ENCODE results near the gene RGS6. TPM values are rescaled to one million over a fixed set of nuclear protein-coding genes. Genes with fewer than 3 reads are reported as not detected.
"Not testable (repeated sequence)": the region's sequence is repeated elsewhere in the genome, so short reads cannot be mapped to it uniquely, and the experiment has no call there.

The RGS6 gene
- under 0.01 TPM in 1 of 2 replicates, not detected in the other for total RNA-seq (2014; rRNA removed; shearing (Covaris generic))

DNA sequence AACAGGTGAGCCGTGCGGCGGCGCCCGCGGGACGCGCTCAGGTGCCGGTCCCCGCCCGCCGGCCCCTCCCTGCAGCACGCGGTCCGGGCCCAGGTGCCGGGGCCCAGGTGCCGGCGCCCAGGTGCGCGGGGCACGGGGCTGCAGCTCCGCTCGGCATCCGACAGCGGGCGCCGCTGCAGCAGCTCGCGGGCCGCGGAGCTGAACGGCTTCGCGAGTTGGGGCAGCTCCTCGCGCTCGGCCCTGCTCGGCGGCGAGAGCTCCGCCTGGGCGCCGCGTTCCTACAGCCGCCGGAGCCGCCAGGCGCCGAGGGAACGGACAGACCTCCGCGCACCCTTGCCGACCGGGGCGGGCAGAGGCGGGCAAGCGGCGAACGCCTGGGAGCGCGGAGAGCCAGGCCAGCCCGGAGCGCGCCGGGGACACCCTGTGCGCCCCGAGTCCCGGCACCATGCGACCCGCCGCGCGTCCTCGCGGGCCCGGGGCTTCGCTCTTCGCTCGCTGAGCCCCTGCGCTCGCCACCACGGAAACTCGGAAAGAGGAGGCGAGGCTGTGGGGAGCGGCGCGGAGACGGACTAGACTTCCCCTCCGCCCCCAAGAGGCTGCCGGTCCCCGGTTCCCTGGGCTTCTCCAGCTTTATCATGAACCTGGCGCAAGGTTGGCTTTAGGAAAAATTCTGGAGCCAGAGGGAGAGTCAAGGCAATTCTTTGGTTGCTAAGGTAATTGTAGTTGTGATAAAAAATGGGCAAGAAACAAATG lies at the start of gene RGS6:
Gene RGS6 (plus strand): TSS at position 201 of the 753 bp plus-strand sequence.
- no peak for DNase-seq (ENCODE audit: low read depth)

DNA sequence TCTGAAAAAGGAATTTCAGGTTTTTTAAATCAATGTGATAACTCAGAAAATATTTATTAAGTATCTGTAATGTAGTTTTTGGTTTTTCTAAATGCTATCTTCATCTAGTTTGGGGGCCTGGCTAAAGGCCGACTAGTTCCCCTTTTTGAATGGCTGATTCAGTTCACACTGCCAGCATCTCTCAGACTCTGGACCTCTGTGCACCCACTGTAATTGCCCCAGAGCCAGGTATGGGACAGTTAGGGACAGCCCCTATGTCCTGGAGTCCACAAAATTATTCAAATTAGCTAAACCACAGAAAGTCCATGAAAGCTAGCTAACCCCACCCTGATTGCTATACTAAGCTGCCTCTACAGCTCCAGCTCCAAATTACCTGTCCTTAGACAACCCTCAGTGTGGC lies 49.1 kb upstream of the RGS6 start:
- DNase-seq (ENCODE audit: low read depth) = no peak

DNA sequence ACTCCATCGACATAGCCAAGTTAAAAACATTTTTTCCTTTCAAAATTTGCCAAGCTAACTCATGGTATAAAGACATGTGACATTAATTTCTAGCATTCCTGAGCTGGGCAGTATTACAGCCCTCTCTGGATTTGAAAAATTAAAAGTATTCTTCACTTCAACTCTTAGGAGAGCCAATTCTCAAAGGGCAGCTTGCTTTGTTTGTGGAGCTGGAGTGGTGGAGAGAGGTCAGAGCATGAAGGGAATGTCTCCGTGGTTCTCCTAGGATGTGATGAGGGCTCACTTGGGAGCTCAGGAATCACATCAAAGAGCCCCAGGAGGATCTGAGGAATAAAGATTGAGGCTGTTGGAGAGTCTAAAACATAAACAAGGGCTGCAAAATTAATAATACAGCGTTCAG lies 46.9 kb upstream of the RGS6 start:
- DNase-seq (ENCODE audit: low read depth) = no peak

DNA sequence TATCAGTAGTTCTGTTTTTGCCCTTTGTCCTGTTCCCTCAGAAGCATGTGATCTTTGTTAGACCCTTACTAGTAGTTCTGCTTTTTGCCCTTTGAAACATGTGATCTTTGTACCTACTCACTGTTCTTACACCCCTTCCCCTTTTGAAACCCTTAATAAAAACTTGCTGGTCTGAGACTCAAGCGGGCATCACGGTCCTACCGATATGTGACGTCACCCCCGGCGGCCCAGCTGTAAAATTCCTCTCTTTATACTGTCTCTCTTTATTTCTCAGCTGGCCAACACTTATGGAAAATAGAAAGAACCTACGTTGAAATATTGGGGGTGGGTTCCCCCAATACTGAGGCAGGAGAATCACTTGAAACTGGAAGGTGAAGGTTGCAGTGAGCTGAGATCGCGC lies 44.4 kb upstream of the RGS6 start:
- DNase-seq (ENCODE audit: low read depth) = not testable (repeated sequence)

- DNase-seq (ENCODE audit: low read depth) = no peak
These were observed 41.7 kb upstream of the RGS6 start for GRCh38 chr14:71890541-71890940.

DNA sequence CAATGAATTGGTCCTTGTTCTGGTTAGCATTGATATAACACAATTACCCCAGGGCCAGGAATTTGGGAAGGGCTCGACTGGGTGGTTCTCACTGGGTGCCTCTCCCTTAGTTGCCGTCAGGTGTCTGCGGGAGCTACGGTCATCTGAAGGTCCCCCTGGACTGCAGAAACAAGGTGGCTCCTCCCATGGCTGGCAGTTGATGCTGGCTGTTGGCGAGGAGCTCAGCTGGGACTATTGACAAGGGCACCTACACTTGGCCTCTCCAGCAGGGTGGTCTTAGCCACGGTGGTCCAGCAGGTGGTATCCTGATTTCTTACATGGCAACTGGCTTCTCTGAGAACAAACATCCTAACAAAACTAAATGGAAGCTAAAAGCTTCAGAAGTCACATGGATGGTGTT lies 41.0 kb upstream of the RGS6 start:
- no peak for DNase-seq (ENCODE audit: low read depth)

DNA sequence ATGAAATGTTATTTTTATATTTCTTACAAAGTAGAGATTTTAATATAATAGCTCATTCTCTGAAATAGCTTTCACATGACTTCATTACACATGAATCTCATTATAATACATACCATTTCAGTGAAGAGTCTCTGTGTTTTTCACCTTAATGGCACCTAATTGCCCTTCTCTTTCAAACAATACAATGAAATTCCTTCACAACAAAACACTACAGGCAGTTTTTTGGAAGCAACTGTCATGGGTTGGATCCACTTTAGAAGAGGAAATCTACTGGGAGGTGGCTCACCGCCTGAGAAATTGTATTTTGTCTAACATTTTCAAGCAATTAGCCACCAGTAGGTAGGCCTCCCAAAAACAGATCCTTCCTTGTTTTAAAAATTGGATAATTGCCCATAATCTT lies 40.3 kb upstream of the RGS6 start:
- DNase-seq (ENCODE audit: low read depth) = no peak

GRCh38 chr14:71905031-71905430 lies 27.2 kb upstream of the RGS6 start:
- DNase-seq (ENCODE audit: low read depth) = peak; percentile 4

DNA sequence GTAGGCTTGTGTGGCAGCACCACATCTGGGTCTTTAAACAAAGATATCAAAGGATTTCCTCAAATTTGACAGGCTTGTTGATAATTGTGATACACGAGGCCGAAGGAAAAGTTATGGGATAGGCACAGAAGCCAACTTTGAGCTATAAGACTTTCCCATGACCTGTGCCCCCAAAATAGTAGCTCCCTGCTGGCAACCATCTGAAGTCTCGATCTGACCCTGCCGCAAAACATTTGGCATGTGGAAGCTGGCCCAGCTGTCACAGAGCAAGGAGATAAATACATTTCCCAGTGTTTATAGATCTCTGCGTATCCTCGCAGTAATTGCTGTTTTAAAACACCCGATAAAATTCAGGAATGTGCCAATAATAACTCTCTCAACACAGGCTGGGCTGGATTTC lies 26.4 kb upstream of the RGS6 start:
- no peak for DNase-seq (ENCODE audit: low read depth)

GRCh38 chr14:71907793-71908515 lies 24.3 kb upstream of the RGS6 start:
- no peak for DNase-seq (ENCODE audit: low read depth)

DNA sequence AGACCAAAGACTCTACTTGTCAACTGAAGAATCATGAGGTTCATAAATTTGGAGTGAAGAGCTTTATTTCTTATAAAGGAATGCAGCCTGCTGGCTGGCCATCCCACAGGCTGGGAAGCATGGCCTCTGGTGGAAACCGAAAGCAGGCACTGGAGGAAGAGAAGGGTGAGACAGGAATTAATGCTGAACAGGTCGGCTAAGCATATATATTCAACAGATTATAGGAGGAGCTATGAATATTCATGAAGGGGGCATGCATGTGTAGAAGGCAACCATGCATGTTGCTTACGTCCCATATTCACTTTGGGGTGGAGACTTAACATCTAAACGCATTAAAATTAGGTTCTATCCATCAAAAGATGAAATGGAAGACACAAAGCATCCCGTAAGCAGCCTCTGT lies 20.6 kb upstream of the RGS6 start:
- peak; percentile 1 for DNase-seq (ENCODE audit: low read depth)

- DNase-seq (ENCODE audit: low read depth) = no peak
These were observed 18.9 kb upstream of the RGS6 start for GRCh38 chr14:71913342-71913741.

GRCh38 chr14:71918955-71919354 lies 13.3 kb upstream of the RGS6 start:
- peak; percentile 11 for DNase-seq (ENCODE audit: low read depth)

GRCh38 chr14:71923513-71923912 lies 8.7 kb upstream of the RGS6 start:
- no peak for DNase-seq (ENCODE audit: low read depth)

DNA sequence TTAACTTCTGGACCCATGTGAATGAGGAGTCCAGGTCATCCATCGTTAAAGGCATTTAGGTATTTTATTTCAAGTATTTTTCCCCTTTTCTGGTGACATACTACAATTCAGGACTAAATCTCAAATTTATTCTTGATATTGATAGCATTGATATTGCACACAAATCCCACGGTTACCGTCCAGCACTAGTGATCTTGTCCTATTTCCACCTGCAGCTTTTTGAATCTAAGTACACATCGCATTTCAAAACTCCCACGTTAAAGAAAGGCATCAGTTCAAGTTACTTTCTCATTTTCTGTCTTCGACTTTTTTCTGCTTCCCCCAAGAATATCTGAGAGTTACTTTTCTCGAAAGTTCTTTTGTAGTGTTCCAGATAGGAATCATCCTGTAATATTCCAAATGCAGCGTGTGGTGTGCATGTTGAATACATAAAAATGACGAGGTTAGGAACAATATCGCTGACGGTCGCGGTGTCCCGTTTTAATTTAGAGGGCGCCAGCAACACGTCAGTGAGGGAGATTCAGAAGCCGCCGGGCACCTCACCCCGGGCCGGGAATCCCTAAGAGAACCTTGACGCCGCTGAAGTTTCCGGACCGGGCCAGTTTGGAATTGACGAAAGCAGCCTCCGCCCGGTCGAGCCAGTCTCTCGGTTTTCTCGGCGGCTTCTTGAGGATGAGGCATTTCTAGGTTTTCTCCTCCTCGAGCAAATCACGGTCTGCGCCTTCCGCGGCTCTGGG lies 569 bp upstream of the RGS6 start:
- no peak for DNase-seq (ENCODE audit: low read depth)

DNA sequence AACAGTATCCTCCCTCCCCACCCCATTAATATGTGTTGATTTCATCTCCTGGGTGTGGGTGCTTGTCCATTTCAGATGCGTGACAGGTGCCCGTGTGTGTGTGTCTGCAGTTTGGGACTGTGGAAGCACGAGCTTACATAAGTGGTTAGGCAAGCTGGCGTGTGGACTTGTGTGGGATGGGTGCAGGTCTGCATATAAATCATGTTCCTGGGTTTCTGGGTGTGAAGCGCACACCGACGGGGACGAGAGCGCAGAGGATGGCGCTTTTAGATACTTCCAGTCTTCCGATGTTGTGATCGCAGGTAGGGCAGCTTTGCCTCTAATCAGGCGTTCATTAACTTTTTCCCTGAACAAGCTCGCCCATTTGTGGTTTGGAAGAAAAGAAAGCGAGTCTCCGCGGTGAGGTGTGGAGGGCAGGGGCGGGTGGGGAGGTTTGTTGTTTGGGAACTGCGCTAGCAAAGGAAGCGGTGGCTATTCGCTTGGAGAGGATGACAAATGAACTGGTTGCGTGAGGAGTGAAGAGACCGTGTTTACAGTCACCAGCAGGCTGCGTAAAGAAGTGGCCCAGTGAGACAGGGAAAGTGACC lies 865 bp downstream of the RGS6 start:
- no peak for DNase-seq (ENCODE audit: low read depth)

DNA sequence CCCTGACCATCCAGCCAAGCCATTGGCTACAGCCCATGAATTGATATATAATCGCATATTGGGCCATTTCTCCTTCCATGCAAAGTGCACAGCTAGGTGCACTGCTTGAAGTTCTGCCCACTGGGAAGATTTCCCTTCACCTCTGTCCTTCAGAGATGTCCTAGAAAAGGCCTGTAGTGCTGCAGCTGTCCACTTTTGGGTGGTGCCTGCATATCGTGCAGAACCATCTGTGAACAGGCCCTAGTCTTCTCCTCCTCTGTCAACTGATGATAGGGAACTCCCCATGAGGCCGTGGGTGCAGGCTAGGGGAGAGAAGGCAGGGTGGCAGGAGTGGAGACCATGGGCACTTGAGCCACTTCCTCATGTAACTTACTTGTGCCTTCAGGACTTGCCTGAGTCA lies 6.0 kb downstream of the RGS6 start:
- not testable (repeated sequence) for DNase-seq (ENCODE audit: low read depth)

GRCh38 chr14:71939344-71939743 lies 7.1 kb downstream of the RGS6 start:
- not testable (repeated sequence) for DNase-seq (ENCODE audit: low read depth)

DNA sequence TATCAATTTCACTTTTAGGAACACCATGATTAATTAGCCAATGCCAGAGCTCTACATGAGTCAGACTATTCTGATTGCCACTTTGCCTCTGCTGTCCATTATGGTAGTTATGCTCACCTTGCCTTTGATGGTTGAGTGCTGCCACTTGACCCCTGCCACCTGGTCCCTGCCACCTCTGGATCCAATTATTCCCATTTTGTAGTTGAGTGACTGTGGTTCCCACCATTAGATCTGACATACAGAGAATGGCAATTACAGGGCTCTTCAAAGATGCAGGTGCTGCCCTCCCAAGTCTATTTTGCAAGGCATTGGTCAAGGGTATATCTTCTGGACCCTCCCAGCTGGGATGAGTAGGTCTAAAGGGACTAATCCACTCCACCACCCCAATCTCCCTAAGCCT lies 8.3 kb downstream of the RGS6 start:
- DNase-seq (ENCODE audit: low read depth) = not testable (repeated sequence)

- DNase-seq (ENCODE audit: low read depth) = not testable (repeated sequence)
These were observed 9.4 kb downstream of the RGS6 start for GRCh38 chr14:71941616-71942015.

DNA sequence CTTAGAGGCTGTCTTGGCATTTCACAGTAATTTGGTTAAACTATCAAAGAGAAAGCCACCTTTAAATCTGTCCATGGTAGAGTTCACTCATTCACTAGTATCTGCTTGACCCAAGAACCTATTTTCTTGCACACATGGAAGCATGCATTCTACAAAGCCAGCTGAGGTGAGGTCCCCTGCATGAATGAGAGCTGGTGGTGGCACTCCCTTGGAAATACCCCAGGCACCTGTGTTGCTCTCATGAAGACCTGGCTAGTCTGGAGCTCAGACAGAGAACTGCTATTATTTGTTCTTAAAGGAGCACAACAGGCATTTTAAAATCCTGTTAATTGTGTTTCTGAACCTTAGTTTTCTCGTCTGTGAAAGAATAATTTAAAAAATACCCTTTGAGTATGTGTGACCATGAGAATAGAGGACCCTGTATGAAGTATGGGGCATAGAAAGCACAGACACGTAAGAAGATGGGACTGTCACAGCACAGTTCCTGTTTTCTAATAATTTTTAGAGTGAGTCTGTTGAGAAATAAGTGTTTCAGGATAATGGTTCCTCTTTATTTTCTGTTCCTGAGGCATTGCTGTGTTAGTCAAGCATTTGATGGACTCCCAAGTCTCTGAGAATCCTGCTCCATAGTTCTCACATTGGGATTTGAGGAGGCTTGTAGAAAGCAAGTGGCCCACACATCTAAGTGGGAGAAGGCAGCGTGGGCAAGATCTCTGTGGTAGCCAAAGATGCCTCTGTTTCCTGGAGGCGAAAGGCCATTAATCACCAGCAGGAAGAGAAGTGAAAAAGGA lies 10.9 kb downstream of the RGS6 start:
- DNase-seq (ENCODE audit: low read depth) = no peak

DNA sequence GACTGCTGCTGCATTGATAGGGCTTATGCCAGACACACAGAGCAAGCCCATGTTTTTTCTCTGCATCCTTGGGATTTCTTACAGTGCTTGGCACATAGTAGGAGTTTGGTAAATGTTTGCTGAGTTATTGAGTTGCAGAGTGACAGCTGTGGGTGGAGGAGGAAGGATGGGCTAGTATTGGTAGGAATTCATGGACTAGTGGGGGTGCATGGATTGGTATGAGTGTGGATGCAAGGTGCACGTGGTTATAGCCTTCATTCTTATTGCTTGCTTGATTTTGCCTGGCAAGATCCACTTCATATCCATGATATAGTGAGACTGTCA lies 11.4 kb downstream of the RGS6 start:
- no peak for DNase-seq (ENCODE audit: low read depth)

All from RPMI7951 (cell line).